ENCODE results near the gene ACP5.
"Not testable (repeated sequence)": the region's sequence is repeated elsewhere in the genome, so short reads cannot be mapped to it uniquely, and the experiment has no call there.

ACP5 gene

DNA sequence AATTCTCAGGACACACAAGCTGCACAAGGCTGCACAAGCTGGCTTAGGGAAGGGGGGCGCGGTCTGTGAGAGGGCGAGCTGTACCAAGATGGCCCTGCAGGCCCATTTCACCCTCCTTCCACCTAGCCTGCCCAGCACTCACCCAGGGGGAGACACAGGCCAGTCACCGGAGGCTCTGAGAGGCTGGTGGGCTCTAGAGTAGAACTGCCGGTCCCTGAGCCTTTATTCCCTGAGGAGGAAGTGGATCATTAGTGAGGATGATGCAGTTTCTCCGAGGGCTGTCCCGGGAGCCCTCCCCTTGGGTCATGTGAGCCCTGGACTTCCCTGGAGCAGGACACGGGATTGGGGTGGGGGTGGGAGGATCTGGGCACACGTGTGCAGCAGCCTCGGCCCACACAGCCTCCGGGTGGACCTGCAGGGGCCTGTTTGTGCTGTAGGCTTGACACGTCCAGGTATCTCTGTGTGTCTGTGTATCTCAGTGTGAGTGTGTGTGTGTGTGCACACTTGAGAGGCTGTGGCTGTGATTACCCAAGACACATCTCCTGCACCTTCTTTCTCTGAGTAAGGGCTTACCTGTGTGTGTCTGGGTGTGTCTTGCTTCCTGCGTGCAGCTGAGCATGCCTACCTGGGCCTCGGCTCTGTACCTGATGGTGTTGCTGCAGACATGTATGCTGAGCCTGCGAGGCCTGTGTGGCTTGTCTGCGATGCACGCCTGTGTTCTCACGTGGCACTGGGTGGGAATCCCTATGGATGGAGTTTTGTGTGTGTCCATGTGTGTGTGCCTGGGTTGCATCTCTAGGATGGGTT is at the start of gene ACP5:
Gene ACP5, minus strand, starts transcription at position 195 of the 807 bp plus-strand sequence. CDS start 328 bp downstream, outside the sequence.
- DNase-seq (ENCODE audit: low read depth in 2 of 2) = no peak

DNA sequence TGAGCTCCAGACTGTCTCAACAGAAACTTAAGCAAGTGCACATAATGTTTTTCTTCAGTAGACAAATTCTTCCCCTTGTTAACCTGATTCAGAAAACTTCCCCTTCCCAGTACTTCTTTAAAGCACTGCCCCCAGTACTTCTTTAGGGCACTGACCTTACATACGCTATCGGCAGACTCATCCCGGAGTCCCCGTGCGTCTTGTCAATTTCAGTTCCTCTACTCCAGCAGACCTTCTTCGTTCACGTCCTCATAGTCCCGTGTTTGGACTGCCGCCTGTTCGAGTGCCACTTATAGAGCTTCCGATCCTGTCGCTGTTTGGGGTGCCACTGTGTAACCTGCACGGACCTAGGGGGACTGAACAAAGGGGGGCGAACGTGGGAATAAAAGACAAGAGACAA is 48.8 kb upstream of the ACP5 start:
- no peak for DNase-seq (ENCODE audit: low read depth in 2 of 2)

DNA sequence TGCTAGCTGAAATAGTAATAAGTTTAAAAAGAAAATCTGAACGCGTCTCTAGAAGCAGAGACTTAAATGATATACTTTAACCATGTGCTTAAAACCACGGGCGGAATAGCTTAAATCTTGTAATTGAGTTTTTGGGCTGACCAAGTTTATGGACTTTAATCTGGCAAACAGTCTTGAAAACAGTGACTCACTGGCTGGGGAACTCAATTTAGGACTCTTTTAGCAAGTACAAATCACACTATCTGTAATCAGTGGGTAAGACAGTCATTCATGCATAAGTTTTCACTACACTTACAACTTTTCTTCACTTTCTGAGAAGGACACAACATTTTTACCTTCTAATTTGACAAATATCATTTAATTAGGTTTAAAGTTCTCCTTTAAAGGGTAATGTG is 46.6 kb upstream of the ACP5 start:
- no peak for DNase-seq (ENCODE audit: low read depth in 2 of 2)

DNA sequence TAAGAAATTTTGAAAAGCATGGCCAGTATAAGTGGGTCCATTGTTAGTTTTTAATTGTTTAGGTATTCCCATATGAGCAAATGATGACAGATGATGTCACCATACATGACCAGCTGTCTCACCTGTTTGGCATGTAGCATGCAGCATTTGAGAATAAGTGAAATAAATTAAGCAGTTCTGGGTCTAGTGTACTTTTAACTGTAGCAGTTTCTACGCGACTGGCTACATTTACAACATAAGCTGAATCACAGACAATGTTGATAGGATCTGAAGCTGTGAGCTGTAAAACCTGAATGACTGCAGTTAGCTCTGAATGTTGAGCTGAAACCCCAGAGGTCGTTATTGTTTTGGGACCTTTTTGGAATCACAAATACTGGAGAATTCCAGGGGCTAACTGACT is 45.0 kb upstream of the ACP5 start:
- DNase-seq (ENCODE audit: low read depth in 2 of 2) = not testable (repeated sequence)

DNA sequence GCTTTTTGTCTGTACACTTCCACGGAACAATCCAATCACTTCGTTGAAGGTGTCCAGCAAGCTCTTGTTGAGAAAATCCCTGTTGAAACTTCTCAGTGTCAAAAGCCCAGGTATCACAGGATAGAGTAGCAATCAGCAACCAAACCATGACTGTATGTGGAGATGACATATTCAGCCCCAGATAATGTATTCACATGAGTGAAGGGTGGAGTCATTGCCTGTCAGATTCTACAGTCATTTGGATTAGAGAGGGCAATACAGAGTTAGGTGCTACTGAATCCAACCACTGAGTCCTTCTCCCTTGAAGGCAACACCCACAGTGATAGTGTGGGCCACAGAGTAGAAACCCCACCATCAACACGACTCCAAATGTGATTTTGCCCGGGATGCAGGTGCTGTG is 43.1 kb upstream of the ACP5 start:
- DNase-seq (ENCODE audit: low read depth in 2 of 2) = no peak

DNA sequence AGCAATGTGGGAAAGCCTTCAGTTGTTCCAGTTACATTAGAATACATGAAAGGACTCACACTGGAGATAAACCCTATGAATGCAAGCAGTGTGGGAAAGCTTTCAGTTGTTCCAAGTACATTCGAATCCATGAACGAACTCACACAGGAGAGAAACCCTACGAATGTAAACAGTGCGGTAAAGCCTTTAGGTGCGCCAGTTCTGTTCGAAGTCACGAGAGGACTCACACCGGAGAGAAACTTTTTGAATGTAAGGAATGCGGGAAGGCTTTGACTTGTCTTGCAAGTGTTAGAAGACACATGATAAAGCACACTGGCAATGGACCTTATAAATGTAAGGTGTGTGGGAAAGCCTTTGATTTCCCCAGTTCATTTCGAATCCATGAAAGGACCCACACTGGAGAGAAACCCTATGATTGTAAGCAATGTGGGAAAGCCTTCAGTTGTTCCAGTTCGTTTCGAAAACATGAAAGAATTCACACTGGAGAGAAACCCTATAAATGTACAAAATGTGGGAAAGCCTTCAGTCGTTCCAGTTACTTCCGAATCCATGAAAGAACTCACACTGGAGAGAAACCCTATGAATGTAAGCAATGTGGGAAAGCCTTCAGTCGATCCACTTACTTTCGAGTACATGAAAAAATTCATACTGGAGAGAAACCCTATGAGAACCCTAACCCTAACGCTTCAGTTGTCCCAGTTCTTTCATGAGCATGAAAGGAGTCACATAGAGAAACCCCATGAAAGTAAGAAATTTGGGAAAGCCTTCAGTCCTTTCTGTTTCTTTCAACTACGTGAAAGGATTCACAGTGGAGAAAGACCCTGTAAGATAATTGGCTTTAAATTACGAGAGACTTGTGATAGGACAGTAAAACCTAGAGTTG is 40.0 kb upstream of the ACP5 start:
- DNase-seq (ENCODE audit: low read depth in 2 of 2) = no peak

DNA sequence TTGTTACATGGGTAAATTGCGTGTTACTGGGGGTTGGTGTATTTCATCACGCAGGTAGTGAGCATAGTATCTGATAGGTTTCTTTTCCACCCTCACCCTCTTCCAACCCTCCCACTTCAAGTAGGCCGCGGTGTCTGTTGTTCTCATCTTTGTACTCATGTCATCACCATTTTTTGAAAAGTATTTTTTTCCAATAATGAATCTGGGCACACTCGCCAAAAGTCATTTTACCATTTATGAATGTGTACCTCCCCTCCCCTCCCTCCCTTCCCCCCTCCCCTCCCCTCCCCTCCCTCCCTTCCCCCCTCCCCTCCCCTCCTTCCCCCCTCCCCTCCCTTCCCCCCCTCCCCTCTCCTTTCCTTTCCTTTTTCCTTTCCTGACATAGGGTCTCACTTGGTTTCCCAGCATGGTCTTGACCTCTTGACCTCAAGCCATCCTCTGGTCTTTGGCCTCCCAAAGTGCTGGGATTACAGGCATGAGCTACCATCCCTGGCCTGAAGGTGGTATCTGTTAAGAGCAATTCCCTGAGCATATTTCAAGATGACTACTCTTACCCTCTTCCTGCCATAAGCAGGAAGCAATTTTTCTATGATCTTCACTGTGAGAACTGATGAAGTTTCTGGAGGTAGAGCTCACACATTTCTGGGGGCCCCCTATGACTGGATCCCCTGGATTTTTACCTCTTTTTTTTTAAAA is 35.5 kb upstream of the ACP5 start:
- no peak for DNase-seq (ENCODE audit: low read depth in 2 of 2)

DNA sequence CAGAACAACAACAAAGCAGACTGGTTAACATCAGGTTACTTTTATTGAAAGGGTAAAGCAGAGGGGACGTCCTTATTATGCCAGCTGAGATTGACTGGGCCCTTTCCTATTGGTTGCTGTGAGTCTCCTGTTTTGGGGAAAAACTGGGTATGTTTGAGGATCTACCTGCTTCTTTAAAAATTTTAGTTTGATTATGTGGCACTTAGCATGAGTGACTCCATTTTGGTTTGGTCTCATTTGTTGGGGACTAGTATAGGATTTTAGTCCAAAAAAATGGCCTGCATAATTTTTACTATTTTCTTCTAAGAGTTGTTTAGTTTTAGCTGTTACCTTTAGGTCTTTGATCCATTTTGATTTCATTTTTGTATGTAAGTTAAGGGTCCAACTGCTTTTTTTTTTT is 34.3 kb upstream of the ACP5 start:
- DNase-seq (ENCODE audit: low read depth in 2 of 2) = no peak

DNA sequence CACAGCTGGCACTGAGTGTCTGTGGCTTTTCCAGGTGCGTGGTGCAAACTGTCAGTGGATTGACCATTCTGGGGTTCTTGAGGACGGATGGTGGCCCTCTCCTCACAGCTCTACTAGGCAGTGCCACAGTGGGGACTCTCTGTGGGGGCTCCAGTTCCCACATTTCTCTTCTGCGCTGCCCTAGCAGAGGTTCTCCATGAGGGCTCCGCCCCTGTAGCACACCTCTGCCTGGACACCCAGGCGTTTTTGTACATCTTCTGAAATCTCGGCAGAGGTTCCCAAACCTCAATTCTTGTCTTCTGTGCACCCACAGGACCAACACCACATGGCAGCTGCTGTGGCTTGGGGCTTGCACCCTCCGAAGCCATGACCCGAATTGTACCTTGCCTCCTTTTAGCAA is 29.0 kb upstream of the ACP5 start:
- no peak for DNase-seq (ENCODE audit: low read depth in 2 of 2)

DNA sequence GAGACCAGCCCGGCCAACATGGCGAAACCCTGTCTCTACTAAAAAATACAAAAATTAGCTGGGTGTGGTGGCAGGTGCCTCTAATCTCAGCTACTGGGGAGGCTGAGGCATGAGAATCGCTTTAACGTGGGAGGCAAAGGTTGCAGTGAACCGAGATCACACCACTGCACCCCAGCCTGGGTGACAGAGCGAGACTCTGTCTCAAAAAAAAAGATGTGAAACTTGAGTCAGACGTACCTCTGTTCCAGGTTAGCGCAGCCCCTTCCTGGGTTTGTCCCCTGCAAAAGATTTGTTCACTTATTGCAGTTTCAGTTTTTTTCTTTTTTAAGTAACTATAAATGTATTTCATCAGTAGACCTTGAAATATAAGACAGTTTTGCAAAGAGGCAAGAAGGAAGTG is 22.3 kb upstream of the ACP5 start:
- not testable (repeated sequence) for DNase-seq (ENCODE audit: low read depth in 2 of 2)

DNA sequence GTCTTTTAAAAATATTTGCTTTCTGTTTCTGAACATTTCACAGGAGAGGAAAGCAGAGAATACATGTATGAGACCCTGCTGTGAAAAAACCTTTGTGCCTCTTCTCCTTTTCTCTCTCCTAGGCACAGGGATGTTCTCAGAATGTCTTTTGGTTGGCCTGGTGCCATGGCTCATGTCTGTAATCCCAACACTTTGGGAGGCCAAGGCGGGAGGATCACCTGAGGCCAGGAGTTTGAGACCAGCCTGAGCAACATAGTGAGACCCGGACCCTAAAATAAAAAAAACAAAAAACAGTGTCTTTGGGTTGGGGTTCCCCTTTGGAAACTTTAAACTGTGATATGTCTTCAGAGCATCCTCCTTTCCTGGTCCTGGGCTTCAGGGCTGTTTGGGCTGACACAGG is 21.3 kb upstream of the ACP5 start:
- DNase-seq (ENCODE audit: low read depth in 2 of 2) = no peak

DNA sequence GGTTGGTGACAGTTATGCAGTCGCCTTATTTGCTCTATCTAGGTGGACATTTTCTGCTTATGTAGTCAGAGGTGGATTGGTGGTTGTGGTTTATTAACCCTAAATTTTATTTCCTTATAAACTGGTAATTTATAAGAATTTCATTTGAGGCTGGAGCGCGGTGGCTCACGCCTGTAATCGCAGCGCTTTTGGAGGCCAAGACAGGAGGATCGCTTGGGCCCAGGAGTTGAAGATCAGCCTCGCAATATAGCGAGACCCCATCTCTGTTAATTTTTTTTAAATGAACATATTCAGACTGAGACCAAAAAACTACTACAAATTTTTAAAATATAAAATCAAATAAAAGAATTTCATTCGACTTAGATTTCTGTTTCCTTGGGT is 20.6 kb upstream of the ACP5 start:
- DNase-seq (ENCODE audit: low read depth in 2 of 2) = no peak

DNA sequence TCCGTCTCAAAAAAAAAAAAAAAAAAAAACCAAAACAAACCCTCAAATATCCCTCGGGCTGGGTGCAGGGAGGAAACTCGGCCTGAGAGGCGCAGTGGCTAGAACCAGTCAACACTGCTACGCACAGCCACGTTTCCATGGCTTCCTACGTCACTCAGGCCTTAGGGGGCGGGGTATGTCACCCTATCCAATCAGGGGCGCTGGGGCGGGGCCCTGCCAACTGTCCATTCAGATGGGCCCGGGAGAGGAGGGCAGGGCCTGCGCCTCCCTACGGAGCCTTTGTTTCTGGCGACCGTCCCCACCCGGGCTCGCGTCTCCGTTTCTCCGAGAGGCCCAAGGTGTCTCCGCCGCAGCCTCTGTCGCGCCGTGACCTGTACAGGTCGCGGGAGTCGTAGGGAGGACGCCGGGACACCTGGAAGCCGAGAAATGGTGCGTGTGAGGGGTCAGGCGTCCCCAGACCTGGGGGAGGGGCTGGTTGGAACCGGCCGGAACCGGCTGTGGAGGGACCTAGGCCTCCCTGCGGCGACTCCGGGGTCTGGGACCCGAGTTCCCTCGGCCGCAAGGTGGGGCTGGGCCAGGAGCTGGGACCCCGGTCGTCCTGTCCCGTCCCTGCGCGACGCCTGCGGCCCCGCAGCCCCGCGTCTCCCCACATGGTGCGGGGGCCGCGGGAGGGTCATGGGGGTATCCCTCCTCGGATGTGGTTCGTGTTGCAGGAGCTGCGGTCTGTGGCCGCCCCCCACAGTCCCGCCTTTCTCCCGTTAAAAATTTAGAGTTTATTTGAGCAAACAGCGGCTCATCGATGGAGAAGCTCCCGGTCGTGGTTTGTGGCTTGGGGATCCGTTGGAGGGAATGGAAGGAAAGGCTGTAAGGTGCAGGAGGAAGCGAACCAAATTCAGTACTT is 20.0 kb upstream of the ACP5 start, which contains the start of gene ZNF627:
Gene ZNF627, plus strand, starts transcription at position 282 of the 901 bp plus-strand sequence. Its CDS starts 145 bp downstream, at position 427.
- peak; percentile 95 to 97 for DNase-seq (ENCODE audit: low read depth in 2 of 2)

DNA sequence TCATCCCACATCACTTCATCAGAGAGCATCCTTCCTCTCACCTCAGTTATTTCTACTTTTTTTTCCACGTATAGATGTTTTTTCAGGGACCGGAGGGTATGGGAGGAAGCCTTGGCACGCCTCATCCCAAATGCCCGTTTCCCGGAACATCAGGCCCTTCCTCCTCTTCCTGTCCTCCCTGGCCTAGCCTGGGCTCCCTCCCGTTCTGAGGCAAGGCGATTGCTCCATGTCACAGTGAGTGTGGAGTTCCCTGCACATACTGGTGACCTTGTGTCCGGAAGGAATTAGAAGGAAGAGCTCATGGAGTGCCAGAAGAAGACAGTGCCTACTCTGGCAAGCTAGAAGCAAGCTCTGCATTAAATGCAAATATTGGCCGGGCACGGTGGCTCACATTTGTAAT is 18.7 kb upstream of the ACP5 start:
- DNase-seq (ENCODE audit: low read depth in 2 of 2) = no peak

DNA sequence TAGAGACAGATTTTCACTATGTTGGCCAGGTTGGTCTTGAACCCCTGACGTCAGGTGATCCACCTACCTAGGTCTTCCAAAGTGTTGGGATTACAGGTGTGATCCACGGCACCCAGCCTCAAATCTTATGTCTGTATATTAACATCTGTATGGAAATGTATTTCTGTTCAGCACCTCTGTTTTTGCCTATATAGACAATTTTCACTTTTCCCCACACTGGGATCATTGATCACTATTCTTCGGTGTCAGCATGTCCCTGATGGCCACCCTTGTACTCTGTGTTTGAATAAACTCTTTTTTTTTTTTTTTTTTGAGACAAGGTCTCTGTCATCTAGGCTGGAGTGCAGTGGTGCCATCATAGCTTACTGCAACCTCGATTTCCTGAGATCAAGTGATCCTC is 16.6 kb upstream of the ACP5 start:
- DNase-seq (ENCODE audit: low read depth in 2 of 2) = no peak

DNA sequence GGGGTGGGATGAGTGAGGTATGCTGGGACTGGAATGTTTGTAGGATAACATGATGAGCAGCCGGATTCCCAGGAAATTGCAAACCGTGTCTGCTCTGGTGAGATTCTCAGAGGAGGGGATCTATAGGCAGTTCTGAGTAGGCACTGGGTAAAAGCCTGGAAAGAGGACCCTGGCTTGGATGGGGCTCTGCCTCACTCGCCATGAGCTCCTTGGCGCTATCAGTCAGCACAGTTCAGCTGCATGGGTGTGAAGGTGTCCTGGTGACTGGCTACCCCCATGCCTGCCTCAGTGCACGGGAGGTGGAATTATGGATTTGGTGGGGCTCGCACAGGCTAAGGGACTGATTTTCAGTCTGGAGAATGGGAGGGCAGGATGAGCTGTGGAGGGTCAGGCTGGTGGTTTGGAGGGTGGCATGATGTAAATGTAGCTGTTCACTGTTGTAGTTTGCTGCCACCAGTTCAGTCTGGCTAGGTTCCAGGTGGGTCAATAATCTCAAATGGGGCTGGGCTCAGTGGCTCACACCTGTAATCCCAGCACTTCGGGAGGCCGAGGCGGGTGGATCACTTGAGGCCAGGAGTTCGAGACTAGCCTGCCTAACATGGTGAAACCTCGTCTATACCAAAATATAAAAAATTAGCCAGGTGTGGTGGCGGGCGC is 10.7 kb upstream of the ACP5 start:
- no peak for DNase-seq (ENCODE audit: low read depth in 2 of 2)

DNA sequence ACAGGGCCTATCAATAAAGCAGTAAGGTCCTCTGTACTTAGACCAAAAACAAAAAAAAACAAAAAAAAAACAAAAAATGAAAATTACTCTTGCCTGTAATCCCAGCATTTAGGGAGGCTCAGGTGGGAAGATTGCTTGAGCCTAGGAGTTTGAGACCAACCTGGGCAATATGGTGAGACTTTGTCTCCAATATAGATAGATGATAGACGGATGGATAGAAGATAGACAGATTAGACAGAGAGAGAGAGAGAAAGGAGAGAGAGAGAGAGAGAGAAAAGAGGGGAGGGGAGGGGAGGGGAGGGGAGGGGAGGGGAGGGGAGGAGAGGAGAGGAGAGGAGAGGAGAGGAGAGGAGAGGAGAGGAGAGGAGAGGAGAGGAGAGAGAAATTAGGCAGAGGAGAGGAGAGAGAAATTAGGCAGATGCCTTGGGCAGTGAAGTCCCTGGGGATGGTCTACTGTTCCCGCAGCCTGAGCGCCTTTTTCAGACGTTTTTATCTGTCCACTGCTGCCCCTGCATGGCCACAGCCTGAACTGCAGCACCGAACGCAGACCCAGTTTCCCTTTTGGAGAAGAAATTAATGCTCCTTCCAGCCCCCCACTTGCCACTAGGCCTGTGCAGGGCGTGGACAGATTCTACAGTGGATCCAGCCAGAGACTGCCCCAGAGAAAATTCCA is 10.0 kb upstream of the ACP5 start:
- DNase-seq (ENCODE audit: low read depth in 2 of 2) = peak; percentile 54 to 56

DNA sequence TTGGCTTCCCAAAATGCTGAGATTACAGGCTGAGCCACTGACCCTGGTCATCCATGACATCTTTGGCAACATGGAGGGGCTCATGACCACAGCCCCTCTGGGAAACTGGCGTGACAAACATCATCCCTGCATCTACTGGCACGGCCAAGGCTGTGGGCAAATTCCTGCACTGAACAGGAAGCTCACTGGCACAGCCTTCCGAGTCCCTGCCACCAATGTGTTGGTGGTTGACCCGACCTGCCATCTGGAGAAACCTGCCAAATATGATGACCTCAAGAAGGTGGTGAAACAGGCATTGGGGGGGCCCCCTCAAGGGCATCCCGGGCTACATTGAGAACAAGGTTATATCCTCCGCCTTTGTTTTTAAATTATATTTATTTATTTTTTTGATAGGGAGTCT is 8.9 kb upstream of the ACP5 start:
- no peak for DNase-seq (ENCODE audit: low read depth in 2 of 2)

DNA sequence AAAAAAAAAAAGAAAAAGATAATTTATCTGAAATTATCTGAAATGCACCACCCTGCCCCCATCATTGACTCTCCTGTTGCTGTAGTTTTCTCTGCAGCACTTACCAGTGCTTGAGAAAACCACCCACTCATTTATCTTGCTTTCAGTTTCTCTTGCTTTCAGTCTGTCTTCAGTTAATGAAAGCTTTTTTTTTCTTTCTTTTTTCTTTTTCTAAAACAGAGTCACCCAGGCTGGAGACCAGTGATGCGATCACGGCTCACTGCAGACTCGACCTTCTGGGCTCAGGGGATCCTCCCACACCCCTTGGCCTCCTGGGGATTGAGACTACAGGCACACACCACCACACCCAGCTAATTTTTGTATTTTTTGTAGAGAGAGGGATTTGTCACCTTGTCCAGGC is 4.3 kb upstream of the ACP5 start:
- peak in 1 of 2 donors; percentile 22 for DNase-seq (ENCODE audit: low read depth in 2 of 2)

DNA sequence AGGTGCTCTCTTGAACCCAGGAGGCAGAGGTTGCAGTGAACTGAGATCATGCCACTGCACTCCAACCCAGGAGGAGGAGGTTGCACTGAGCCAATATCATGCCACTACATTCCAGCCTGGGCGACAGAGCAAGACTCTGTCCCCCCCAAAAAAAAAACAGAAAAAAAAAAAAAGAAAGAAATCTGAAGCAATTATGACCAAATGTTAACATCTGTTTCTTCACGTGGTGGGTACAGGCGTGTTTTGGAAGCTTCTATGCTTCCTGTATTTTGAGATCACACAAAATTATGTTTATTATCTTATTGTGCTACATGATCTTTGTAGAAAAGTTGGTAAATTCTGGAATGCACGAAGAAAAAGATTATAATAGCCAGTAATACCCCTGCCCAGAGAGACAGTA is 2.7 kb upstream of the ACP5 start:
- no peak for DNase-seq (ENCODE audit: low read depth in 2 of 2)
